ENCODE measurements around the gene KRTAP4-5.
A peak's percentile ranks its signal among the peaks of the same experiment; 100 is the strongest.
"Not testable (repeated sequence)": the region's sequence is repeated elsewhere in the genome, so short reads cannot be mapped to it uniquely, and the experiment has no call there.

The KRTAP4-5 gene

DNA sequence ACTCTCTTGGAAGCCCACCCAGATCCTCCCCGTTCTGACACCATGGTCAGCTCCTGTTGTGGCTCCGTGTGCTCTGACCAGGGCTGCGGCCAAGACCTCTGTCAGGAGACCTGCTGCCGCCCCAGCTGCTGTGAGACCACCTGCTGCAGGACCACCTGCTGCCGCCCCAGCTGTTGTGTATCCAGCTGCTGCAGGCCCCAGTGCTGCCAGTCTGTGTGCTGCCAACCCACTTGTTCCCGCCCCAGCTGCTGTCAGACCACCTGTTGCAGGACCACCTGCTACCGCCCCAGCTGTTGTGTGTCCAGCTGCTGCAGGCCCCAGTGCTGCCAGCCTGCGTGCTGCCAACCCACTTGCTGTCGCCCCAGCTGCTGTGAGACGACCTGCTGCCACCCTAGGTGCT, 44.3 kb downstream of the KRTAP4-5 start, which contains the start of gene KRTAP4-9:
Gene KRTAP4-9, plus strand, starts transcription at position 43 of the 400 bp plus-strand sequence. Its CDS starts 0 bp downstream, at position 43.
- DNase-seq = not testable (repeated sequence)

DNA sequence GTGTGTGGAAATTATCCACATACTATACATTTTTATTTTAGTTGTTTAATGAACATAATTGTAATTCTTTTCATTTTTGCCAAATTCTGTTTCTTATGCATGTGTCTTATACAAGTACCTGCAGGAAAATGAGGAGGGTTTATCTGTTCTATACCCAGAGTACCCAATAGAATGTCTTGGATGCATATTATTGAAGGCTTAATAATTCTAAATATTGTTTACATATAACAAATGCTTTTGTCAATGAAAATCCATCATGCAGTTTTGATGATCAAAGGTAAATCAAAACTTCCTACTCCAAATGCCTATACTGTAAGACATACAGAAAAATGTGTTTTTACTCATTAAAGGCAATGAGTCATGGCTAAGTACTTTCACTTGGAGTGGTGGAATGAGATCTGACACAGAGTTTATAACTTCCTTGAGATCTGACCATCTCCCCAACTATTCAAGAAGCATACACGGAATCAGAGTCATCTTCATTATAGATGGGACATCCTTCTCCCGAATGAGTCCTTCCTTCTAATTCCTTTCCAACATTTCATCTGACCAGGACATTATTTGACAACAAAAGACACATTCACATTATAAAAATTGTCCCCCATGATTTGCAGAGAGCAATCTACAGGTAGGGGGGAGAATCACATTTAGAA, 45.1 kb downstream of the KRTAP4-5 start:
- peak; percentile 56 for DNase-seq

DNA sequence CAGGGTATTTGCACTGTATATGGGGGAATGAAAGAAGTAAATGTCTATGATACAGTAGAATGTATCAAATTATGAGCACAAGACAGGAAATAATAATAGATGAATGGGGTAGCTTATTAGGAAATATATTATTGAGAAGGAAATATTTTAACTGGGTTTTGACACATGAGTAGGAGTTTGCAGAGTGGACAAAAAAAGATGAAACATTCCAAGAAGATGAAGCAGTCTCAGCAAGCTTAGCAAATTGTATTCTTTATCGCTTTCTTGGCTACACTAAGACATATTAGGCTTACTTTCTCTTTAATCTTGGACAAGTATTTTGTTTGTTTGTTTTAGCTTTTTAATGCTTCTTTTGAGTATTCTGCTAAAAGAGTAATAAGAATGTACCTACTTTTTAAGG, 45.7 kb downstream of the KRTAP4-5 start:
- DNase-seq = no peak

DNA sequence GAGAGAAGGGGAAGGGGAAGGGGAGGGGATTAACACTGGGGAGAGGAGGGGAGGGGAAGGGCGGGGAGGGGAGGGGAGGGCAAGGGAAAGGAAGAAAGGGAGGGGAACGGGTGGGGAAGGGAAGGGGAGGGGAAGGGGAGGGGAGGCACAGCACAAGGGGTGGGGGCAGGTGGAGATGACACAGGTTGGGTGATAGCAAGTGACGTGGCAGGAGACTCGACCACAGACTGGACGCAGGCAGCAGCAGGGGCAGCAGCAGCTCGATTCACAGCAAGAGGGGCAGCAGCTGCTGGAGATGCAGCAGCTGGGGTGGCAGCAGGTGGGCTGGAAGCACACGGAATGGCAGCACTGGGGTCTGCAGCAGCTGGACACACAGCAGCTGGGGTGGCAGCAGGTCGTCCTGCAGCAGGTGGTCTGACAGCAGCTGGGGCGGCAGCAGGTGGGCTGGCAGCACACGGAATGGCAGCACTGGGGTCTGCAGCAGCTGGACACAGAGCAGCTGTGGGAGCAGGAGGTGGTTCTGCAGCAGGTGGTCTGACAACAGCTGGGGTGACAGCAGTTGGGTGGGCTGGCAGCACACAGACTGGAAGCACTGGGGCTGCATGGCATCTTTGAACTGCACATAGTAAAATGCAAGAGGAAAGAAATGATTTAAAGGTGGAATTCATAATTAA, 47.9 kb downstream of the KRTAP4-5 start, which contains the start of gene KRTAP4-16:
Gene KRTAP4-16, minus strand, starts transcription at position 624 of the 674 bp plus-strand sequence. Its CDS starts 0 bp downstream, at position 624.
- no peak for DNase-seq

DNA sequence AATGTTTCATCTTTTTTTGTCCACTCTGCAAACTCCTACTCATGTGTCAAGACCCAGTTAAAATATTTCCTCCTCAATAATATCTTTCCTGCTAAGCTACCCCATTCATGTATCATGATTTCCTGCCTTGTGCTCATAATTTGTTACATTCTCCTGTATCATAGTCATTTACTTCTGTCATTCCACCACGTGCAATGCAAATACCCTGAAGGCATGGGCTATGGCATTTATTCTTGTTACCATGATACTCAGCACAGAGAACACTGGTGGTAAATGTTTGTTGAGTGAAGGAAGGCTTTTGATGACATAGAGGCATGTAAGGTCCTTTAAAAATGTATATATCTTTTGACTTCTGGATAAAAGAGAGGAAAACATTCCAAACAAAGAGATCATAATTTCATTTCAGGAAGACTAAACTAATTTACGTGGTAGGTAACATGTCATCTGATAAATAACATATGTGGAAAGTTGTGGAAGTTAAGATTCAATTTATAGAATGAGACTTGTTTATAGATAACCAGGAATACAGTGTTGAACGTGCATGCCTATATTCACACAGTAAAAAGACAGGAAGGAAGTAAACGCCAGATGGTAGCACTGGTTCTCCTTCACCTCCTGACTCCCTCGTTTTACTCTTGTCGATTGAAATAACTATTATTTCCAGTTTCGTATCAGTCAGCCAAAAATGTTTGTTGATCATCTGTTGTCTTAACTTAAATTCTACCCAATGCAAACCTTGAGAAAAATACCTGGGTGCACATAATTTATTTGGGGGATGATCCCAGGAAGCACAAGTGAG, 49.7 kb downstream of the KRTAP4-5 start:
- peak; percentile 85 for DNase-seq

Measured in NCI-H226 (cell line).